Activated CD4-positive, alpha-beta T cell treated with anti-CD3 and anti-CD28 coated beads, Interleukin-2, amount 50 U/mL, for 48 hours (primary cell): ENCODE results near the gene MIB2.
A peak's percentile ranks its signal among the peaks of the same experiment; 100 is the strongest.
"Not testable (repeated sequence)": the region's sequence is repeated elsewhere in the genome, so short reads cannot be mapped to it uniquely, and the experiment has no call there.

Source experiments
- DNase-seq, 2 experiments: peaks; one replicate each; pipeline ENCODE4 v3.0.0-alpha.2; 2020

Gene MIB2

DNA sequence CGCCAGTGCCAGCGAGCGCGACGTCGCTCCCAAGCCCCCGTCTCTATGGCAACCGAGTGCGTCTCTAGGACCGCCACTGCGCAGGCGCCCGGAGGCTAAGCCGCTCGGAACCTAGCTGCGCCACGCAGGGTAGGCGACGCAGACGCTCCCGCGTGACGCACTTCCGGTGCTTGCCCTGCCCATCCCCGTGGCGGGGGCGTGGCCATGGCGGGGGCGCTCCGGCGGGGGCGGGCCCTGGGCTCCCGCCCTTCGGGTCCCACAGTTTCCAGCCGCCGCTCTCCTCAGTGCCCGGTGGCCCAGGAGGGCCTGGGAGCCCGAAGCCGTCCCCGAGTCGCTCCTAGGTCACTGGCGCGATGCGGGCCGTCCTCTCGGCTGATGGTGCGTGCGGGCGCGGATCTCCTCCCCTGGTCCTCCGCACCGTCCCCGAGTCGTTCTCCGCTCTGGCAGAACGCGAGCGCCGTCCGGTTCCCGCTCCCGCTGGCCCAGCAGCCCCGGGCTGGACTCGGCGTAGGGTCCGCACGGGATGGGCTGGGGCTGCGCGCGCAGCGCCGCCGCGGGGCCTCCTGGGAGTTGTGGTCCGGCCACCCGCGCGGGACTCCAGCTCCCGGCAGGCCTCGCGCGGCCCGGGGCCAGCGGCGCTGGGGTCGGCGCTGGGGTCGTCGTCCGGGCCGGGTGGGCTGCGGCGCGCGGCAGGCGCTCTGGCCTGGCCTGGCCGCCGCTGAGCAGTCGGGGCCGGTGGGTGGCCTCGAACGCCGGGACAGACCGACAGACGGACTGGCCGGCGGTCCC lies at the start of gene MIB2:
MIB2 (plus strand) TSS at position 245 of the 789 bp plus-strand sequence. CDS start 7,953 bp downstream, outside the sequence.
- DNase-seq = peak; percentile 95 to 96

DNA sequence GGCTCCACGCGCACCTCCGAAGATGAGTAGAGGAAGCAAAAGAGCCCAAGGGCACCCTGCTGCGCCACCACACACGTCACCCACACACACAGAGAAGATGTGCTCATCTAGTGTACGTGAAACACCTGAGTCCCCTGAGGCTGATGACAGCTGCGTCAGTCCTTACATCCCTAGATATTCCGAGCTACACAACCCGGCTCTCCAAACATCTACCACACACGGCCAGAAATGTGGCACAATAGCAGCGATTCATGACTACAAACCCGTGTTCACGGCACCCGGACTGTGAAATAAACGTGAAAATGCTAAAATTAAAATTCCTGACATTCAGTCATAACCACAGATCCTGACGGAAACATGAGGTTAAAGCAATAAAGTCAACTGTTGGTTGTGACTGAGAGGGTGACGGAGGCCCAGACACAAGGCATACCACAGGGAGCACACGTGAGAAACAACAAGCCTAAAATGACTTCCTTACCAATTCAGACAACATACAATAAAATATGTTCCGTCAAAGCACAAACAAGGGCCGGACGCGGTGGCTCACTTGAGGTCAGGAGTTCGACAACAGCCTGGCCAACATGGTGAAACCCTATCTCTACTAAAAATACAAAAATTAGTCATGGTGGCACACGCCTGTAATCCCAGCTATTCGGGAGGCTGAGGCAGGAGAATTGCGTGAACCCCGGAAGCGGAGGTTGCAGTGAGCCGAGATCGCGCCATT lies 48.0 kb upstream of the MIB2 start:
- no peak for DNase-seq

DNA sequence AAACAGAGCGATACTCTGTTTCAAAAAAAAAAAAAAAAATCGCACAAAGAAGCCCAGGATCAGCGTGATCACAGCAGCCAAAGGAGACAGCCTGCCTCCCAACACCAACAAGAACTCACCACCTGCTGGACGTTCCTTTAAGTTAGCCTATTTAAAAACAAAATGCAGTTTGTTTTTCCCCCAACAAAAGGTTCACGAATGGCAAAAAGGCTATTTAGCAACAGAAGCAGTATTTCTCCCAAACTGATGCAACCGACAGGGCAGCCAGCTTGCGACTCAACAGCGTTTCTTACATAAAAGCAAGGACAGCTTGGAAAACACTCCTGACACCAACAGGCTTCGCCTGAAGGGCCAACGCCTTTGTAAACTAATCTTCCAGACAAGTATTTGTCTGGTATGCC lies 47.4 kb upstream of the MIB2 start:
- DNase-seq = no peak

DNA sequence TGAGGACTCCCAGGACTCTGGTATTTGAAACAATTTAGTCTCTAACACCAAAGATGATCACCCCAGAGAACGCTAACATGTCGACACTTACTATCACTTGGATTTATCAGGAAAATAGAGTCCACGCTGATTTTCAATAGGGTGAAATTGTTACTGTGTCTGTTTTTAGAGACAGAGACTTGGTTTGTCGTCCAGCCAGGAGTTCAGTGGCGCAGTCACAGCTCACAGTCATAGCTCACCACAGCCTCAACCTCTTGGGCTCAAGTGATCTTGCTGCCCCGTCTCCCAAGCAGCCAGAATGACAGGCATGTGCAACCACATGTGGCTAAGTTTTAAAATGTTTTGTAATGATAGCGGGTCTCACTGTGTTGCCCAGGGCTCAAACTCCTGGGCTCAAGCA lies 46.0 kb upstream of the MIB2 start:
- no peak for DNase-seq

DNA sequence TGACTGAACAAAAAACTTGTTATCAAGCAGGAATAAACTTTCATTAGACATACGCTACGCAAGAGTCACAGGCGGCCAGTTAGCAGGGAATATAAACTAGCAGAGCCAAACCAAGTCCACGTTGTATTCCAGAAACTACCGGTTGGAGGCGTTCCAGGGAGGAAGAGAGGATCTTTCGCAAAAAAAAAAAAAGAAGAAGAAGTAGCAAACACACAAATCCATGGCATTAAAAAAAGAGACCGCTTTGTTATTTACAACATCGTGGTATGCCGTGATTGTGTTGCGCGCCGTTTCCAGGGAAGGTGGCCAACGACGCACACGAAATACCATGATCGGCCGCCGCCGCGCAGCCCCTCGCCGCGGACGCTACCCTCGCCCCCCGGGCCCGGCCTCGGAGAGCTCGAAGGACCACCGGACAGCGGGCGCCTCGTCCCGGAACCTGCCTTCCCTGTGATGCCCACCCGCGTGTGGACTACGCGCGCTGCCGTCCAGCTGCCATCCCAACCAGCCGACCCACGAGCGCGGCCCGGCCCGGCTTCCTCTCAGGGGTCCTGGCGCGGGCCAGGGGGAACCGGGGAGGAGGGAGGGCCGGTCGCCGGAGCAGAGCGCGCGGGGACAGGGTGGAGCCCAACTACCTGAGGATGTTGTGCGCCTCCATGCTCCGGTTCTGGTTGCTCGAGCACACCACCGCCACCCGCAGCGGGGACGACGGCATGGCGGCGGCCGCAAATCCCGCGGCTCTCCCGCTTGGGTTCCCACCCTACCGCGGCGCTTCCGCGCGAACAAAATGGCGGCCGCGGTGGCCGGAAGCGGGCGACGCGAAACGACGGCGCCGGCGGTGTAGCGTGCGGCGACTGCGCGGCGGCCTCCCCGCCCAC lies 41.2 kb upstream of the MIB2 start:
- peak; percentile 67 for DNase-seq

DNA sequence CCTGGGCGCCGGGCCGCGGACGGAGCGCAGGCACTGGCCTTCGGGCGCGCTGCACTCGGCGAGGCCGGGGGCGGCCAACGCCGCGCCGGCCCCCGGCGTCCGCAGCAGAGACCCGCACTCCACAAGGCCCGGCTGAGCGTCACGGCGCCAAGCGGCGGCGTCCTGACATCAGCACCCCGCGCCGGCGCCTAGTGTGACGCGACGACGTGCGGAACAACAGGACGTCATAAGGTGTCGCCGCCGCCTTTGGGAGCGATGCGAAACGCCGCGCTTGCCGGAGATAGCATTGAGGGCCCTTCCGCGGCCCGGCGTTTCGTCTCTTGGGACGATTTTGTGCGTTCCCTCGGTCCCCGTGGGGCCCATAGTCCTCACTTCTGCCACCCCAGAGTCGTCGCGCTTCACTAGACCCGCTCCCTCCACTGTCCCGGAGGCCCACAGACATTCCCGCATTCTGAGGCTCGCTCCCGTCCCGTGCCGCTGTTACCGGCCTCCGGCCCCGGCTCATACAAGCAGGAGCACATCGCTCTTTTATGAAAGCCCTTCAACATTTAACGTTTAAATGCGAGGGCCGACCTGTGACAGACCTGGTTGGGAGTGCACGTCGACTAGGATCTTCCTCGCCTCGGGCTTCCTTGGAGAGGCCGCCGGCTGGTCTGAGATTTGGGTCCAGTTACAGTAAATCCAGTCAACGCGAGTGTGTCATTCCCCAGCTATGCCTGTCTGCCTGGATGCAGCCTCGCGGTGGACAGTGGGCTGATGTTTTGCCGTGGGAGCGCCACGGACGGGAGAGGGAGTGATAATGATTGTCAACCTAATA lies 40.4 kb upstream of the MIB2 start, which contains the start of gene SSU72:
SSU72 (minus strand) TSS at position 143 of the 817 bp plus-strand sequence. CDS start 306 bp downstream, outside the sequence.
- DNase-seq = peak; percentile 92 to 93

DNA sequence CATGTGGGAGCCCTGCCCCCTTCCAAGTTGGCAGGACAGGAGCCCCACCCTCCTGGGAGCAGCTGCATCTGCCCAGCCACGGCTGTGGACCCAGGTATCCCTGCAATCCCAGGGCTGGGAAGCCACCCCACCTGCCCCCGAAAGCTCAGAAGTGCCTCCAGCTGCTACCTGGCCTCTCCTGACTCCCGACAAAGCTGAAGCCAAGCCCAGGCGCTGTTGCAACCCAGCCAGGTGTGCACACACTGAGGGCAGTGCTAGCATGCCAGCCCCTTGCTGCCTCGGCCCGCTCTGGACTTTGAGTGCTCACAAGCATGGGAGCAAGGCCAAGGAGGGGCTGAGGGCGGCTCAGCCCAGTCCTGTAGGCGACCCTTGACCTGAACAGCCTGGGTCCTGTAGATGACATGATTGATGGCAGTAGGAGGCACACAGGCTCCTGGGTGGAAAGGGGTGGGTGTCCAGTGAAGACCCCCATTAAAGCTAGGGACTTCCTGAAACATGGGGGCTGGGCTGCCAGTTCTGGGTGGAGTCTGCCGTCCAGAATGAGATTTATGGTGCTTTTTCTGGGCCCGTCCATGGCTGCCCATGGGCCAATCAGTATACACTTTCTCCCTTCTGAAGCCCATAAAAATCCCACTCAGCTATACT lies 37.8 kb upstream of the MIB2 start:
- no peak for DNase-seq

DNA sequence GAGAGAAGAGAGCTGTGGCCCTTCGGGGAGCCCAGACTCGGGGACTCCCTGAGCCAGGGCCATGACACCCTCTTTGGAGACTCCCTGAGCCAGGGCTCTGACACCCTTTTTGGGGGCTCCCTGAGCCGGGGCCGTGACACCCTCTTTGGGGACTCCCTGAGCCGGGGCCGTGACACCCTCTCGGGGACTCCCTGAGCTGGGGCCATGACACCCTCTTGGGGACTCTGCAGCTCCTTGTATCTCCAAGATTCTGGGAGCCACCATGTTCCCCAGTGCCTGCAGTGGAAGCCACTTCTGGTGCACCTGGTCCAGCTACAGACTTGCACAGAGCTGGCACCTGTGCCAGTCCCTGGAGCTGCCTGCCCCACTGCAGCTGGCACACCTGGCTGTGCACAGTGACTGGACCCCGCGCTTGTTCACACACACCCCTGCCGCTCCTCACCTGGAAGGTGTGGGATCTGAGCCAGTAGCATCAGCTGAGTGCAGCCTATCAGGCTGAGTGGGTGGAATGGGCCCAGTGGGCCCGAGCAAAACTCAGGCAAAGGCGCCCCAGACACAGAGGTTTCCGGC lies 36.8 kb upstream of the MIB2 start:
- DNase-seq = no peak

DNA sequence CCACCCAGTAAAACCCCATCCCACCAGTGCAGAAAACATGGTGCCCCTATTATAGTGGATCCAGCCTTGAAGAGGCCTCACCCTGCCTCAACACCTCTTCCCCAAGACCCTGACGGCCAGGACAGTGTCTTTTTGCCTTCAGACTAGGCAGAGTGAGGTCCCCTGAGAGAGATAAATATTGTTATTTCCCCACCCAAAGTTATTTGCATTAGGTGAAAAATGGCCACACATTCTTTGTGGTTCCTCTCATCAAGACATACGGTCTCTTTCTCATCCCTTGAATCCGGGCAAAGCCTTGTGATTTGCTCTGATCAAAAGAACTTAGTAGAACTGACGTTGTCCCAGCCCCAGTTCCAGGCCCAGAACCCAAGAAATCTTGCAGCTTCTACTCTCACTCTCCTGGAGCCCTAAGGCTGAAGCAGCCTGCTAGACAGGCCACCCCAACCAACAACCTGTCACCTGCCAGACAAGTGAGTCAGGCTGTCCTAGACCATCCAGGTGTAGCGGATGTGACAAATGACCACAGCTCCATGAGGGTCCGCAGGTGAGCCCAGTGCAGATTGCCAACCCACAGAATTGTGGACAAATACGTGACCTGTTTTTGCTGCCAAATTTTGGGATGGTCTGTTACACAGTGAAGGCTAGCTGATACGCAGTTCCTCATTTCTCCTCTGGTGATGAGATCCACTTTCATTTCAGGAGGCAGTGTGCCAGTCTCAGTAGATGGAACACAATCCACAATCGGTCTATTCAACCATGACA lies 32.5 kb upstream of the MIB2 start:
- no peak for DNase-seq

DNA sequence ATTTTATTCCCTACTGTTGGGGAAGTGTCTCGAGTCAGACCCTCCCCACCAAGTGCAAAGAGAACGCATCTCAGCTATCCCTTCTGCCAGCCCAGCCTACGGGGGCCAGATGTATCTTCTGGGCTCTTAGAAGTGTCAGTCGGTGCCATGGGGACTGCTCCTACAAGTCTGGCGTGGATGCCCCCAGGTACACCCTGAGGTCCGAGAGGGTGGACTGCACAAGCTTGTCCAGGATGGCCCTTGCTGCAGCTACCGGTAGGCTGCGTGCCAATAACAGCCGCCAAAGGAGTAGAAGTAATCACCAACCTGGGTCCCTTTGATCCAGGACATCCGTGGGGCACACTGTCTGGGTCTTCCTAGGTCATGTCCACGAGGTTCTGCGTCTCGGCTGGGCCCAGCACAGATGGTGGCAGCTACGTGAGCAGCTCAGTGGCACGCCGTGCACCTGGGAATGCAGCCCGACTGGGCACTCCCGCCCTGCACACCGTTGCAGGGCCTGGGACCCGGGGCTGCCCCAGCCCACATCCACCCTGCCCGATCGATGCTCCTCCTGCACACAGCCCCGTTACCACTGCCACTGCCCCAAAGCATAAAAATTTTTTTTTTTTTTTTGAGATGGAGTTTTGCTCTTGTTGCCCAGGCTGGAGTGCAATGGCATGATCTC lies 31.8 kb upstream of the MIB2 start:
- no peak for DNase-seq

DNA sequence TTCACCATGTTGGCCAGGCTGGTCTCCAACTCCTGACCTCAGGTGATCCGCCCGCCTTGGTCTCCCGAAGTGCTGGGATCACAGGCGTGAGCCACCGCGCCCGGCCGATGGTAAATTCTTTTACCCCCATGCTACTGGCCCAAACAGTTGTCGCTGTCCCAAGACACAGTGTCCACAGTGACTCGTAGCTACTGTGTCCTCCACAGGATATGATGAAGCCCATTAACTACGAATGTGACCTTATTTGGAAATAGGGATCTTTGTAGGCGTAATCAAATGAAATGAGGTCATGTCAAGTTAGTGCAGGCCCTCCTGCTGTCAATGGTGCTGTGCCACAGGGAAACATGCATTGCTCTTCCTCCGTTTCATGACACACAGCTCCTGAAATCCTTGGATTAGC lies 23.8 kb upstream of the MIB2 start:
- no peak for DNase-seq

DNA sequence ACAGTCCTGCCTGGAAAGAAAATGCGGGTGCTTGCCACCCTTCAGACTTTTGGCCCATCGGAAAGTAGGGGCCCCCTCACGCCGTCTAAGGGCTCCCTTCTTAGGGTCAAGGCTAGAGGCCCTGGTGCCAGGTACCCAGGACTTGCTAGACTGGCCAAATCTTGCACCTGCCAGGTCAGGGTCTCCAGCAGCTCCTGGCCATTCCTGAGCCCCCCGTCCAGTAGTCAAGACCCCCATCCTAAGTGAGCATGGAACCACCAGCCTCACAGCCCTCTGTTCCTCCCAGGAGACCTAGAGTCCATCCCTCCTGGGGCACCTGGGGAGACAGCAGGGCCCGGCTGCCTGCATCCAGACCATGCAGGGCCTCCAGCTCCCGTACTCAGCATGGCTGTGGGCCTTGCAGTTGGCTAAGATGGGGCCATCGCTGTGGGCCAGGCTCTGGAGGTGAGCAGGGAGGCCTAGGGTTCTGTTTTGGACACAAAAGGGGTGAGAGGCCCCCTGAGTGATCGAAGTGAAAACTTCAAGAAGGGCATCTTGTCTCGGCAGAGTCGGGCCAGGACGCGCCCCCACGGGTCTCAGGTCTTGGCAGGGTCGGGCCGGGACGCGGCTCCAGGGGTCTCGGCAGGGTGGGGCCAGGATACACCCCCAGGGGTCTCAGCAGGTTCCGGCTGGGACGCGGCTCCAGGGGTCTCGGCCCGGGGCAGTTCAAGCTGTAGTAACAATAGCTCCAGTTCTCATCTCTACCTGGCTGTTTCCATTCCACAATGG lies 21.3 kb upstream of the MIB2 start:
- DNase-seq = no peak

DNA sequence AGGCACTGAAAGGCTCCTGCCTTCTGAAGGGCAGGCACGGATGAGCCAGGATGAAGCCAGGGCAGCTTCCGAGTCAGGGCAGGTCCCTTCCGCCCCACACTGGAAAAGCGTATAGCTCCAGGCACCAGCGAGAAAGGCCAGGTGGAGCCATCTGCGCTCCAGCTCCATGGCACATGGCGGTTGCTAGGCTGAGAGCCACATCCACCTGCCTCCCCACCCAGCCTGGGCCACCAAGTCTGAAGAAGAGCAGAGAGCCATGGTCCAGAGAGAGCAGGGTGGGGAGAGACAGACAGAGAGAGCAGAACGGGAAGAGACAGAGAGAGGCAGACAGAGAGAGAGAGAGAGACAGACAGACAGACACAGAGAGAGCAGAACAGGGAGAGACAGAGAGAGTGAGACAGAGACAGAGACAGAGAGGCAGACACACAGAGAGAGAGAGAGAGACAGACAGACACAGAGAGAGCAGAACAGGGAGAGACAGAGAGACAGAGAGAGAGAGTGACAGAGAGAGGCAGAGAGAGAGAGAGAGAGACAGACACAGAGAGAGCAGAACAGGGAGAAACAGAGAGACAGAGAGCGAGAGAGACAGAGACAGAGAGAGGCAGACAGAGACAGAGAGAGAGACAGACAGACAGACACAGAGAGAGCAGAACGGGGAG lies 20.6 kb upstream of the MIB2 start:
- DNase-seq = no peak

DNA sequence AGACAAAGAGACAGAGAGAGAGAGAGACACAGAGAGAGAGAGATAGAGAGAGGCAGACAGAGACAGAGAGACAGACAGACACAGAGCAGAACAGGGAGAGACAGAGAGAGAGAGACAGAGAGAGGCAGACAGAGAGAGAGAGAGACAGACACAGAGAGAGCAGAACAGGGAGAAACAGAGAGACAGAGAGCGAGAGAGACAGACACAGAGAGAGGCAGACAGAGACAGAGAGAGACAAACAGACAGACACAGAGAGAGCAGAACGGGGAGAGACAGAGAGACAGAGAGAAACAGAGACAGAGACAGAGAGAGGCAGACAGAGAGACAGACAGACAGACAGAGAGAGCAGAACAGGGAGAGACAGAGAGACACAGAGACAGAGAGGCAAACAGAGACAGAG lies 20.0 kb upstream of the MIB2 start:
- DNase-seq = not testable (repeated sequence)

DNA sequence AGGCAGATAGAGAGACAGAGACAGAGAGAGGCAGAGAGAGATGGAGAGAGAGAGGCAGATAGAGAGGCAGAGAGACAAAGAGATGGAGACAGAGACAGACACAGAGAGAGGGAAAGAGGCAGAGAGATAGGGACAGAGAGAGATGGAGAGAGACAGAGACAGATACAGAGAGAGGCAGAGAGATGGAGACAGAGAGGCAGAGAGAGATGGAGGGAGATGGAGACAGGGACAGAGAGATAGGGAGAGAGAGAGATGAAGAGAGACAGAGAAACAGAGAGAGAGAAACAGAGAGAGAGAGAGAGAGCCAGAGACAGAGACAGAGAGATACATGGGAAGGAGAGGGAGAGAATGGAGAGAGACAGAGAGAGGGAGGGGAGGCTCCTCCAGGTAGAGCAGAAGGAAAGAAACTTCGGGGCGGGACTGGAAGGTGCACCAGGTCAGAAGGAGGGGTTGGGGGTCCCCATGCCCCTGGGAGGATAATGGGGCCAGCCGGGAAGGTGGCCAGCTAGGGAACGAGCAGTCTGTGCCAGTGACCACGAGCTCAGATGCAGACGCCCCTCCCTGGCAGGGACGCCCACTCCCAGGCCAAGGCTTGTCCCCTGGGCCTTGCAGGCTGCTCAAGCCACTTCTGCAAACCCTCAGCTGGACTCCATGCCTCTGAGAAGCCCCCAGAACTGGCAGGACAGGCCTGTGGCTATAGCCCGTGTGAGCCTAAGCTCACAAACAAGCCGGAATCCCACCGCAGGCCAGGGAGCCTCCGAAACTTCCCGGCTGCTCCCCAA lies 18.6 kb upstream of the MIB2 start:
- DNase-seq = no peak

DNA sequence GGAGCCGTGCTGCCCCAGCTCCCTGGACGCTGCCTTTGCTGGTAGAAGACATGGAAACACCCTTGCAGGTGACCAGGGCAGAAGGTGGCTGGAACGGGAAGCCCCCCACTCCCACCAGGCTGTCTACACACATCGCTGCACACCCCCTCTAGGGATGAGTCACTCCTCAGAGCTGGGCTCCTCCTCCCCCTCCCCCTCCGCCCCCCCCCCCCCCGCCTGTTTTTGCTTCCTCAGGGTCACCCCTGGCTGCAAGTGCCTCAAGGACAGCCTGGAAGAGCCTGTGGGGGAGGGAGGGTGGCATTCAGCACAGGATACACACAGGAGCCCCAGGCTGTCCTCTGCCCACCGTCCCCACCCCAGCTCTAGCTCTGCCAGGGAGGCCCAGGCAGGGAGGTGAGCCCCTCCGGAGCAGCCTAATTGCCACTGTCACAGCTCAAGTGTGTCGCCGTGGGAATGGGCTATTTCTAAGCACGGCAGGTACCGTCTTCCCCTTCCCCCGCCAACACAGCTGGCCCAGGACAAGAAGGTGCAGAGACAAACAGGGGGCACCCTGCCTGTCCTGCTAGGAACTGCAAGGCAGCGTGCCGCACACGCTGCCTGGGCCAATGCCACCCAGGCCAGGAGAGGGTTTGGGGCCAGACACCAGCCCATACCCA lies 17.9 kb upstream of the MIB2 start:
- no peak for DNase-seq

DNA sequence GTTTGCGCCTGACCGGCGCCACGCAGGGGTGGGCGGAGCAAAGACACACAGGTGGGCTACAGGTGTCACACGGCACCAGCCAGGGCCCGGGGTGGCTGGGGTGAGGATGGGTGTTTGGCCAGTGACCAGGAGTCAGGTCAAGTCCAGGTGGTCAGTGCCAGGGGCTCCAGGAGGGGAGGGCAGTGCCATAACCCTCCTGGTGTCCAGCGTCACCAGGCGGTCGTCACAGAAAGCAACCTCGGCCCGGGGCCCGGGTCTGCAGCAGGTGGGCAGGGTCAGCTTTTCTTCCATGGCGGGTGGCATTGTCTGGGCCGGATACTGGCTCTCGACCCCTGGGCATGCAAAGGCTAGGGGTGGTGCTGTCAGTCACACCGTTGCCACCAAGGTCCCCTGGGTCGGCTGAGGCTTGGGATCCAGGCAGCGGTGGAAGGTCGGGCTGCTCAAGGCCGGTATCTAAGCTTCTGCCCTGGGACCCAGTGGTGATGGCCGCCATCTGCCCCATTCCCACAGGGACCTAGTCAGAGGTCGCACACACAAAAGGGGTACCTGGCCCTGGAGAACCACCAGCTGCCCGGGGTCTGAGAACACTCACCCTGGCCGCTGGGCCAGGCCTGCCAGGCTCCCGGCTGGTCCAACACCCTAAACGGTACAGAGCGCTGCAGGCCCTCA lies 17.1 kb upstream of the MIB2 start:
- no peak for DNase-seq
